Peyer's patch (tissue), 4 donors: ENCODE results near the gene PCDHGC5.

ENCODE experiments used
- CTCF ChIP-seq, 6 experiments: fragments of 450-650 bp in 4 of 6; fragments of 200-600 bp in 2 of 6; sonication (generic) in 1 of 6; IDR thresholded peaks; one replicate each; pipeline ENCODE4 v1.5.1; 2017 to 2019; ENCODE audit warnings: antibody characterized with exemption in 6 of 6, mild to moderate bottlenecking in 3 of 6, moderate library complexity in 1 of 6
- POLR2A ChIP-seq, 2 donors: fragments of 450-650 bp; IDR thresholded peaks; one replicate each; pipeline ENCODE4 v1.5.1; 2017; ENCODE audit warnings: antibody characterized with exemption in 2 of 2, mild to moderate bottlenecking in 2 of 2, moderate library complexity in 2 of 2

GRCh38 chr5:141515946-141516671 lies 27.2 kb downstream of the PCDHGC5 start:
- TF ChIP-seq CTCF (IDR thresholded peaks at IDR 0.05), result no peak
- no peak for TF ChIP-seq POLR2A (IDR thresholded peaks at IDR 0.05)
